ENCODE data around the gene ANKS6.

The ANKS6 gene

DNA sequence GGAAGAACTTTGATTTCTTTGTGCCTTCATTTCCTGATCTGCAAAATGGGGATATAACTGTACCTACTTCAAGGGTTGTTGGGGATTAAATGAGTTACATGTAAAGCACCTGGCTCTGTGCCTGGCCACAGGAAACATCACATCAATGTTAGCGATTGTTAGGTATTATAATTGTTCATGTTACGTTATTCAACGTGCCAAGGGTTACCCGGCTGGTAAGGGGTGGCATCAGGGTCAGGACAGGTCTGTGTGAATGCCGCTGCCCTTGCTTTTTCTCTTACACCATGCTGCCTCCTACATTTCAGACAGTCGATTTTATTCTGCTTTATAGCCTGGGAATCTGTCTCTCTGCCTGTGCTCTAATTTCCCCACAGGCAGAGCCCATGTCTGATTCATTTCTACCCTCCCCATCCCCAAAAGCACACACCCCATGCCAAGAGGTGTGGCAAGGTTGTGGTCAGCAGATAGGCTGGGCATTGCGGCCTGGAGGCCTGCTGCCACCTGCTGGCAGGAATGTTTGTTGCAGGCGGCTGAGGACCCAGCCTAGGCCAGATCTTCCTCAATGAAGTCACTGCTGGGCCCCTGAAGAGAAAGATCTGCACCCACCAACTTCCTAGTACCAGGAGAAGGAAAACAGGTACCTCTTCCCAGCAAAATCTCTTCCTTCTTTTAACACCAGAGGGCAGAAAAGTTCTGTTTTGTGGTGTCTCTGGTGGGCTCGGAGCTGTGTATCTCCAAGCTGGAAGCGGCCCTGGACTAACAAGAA, 5.3 kb downstream of the ANKS6 start:
- peak; percentile 26 for DNase-seq (ENCODE audit: low read depth)

DNA sequence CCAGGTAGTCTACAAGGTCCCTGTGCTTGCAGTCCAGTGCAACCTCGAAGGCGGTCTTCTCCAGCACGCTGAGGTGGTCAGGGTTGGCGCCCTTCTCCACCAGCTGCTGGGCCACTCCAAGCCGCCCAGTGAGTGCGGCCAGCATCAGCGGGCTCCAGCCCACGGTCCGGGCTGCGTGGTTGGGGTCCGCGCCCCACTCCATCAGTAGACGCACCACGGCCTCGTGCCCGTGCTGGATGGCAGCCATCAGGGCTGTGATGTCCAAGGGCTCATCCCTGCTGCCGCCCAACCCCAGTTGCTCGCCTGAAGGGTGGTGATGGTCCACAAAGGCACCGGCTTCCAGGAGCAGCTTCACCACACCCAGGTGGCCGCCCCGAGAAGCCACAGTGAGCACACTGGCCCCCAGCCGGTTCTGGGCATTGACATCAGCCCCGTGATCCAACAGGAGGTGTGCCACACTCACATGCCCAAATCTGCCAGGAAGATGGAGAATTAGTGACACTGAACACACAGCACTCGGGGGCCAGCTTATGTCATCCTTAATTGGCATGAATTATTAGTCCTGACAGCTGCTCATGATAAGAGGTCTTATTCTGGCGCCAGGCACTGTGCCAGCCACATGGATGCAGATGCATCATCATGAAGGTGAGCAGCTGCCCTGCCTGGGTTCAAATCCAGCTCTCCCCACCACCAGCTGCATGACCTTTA, 6.1 kb downstream of the ANKS6 start:
- no peak for DNase-seq (ENCODE audit: low read depth)

DNA sequence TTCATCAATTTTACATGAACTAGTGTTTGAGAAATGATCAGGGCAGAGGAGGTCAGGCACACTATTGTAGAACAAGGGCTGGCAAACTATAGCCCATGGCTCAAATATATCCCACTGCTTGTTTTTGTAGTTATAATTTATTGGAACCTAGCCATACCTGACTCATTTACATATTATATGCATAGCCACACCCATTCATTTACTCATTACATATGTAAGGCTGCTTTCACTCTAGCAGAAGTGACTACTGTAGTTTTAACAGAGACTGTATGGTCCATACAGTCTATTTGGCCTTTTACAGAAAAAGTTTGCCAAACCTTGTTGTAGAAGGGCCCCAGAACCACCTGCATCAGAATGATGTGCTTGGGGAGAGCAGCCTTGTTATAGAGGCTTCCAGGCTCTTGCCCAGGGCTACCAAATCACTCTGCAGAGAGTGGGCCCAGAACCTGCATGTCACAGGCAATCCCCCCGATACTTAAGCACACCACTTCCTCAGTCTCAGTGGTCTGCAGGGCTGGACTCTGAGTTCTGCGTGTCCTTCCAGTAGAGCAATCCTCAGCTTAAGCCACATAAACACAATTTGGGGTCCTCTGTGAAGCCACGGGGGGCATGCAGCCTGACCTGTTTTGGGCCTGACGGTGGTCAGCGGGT, 6.7 kb downstream of the ANKS6 start:
- DNase-seq (ENCODE audit: low read depth), result no peak

DNA sequence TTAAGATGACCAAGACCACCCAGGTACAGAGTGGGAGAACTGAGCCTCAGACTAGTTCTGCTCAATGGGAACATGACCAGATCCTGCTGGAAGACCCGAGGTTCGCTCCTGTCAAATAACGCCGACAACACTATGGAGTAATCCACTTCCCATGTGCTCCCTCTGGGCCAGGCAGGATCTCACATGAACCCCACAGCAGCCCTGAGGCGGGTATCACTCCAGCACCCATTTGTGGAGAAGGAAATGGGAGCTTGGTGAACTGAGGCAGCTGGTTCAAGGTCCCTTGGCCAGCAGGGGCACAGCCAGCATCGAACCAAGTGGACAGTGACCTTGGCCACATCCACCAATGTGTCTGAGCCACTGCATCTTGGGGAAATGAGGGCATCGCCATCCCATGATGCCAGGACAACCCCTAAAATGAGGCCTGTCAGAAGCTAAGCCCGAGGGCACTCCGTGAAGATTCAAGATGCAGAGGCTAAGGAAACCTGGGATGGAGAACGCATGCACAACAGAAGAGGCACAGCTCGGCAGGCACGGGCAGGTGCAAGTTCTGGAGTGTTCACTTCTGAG, 8.5 kb downstream of the ANKS6 start:
- no peak for DNase-seq (ENCODE audit: low read depth)

DNA sequence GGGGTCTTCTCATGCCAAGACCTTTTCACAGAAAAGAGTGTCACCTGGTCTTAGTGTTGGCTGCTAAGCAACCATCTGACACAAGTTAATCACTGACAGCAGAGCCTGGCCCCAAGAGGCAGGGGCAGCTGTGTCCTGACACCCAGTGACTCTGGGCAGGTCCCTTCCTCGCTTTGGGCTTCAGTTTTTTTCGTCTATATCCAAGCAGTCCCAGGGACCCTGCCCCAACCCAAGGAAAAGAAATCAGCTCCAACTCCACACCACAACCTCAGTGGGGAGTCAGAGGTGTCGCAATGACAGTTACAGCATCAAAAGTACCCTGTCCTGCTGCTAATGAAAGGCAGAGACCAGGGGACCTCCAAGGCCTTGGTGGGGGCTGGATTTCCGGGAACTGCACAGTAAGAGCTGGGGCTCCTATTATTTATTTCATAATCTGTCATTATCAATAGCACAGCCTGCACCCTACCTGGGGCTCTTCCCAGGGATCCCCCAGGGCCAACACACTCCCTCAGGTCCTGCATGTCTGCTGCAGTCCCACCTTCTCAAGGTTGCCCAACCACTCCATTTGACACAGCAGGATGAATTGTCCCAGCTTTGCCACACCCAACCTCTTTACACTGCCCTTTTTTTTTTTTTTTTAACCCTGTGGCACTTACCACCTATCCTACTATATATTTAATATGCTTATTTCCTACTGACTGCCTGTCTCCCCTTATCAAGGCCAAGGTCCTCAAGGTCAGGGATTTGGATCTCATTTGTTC, 9.4 kb downstream of the ANKS6 start:
- DNase-seq (ENCODE audit: low read depth), result no peak

DNA sequence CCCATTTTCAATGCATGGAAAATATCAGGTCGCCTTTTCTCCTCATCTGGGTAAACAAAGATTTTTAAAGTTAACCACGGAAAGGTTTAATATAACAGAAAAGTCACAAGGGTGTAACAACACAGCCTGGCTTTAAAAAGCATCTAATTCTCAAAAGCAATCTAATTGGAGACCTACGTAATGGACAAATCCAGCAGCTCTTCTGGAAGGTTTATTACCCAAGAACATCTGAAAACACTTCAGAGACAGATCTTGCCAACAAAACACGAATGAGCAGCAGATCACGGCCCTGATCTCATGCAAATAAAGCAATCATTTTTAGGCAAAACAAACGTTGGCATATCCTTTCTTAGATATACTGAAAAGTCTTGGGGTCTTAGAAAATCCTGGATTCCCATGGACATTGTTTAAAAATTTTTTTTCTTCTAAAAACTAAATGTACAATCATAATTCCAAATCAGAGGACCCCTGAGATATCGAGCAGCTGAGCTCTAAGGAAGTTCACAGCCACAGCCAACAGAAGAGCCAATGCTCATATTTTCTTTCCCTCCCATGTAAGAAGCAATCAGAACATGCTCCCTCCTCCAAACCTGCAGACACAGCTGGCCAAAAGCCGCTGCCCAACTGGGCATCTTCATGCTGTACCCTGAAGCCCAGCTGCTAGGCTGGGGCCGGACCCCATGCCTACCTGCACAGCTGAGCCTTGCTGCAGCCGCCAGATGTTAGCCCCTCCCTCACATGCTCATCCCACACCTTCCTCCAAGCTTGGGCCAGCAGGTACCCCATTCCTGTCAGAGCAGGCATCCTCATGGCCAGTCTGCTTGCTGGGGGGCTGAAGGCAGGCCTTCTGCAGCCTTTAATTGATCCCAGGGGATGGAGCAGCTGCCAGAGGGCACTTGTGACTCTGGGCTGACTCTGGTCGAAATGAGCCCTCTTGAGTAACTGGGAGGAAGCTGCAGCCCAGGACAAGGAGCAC, 11.2 kb downstream of the ANKS6 start:
- DNase-seq (ENCODE audit: low read depth), result no peak

DNA sequence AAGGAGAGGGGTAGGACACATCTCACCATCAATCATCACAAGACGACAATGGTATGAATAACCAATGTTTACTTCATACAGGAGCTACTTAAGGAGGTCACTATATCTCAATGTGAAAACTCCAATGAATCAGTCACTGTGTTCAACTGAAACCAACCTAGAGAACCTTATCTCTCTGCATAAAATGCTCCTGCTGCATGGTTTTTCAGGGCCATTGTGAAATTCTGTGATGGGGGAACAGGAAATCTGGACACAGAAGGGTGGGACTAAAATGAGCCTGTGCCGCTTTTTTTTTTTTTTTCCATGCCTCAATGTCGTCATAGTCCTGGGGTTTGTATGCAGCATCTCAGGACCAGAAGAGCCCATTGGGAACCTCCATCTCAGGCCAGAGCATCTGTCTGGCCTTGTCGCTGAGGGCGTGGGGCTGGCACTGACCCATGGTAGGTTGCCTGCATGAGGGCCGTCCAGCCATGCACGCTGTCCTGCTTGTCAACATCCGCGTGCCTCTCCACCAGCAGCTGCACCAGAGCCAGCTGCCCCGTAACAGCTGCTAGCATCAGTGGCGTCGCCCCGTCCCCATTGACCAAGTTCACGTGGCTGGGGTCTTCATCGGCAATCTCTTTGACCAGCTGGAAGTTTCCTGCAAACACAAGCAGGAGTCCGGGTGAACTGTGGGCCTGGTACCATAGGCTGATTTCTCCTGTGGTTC, 12.7 kb downstream of the ANKS6 start:
- no peak for DNase-seq (ENCODE audit: low read depth)

DNA sequence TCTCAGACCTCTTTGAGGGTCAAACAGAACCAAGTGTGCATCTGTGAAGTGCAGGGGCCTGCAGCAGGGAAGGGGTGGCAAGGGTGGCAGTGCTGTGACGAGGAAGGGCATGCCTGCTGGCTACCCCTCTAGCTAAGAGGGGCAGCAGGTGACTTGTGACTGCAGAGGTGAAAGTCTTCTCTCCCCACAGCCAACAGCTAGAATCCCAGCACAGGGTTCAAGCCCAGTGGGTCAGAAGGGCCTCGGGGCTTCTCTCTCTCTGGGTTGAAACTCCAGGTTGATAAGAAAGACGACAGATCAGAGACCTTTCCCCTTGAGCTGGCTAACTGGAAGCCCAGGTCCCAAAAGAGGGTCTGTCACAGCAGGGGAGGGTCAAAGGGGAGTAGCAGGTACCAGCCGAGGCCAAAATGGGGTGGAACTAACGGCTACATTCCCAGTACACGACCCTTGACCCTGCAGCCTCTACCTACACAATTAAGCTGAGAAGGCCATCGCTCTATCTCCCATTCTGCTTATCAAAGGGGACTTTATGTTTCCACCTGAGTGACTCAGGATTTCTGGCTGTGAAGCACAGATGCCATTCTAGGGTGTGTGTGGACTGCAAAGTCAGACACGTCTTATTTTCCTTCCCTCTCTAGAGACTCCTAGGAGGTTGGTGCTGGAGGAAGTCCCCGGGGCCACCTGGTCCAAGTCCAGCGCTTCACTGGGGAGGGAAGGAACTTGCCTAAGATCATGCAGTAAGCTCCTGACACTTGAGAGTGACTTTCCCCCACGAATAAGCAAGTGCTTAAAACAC, 14.6 kb downstream of the ANKS6 start:
- no peak for DNase-seq (ENCODE audit: low read depth)

DNA sequence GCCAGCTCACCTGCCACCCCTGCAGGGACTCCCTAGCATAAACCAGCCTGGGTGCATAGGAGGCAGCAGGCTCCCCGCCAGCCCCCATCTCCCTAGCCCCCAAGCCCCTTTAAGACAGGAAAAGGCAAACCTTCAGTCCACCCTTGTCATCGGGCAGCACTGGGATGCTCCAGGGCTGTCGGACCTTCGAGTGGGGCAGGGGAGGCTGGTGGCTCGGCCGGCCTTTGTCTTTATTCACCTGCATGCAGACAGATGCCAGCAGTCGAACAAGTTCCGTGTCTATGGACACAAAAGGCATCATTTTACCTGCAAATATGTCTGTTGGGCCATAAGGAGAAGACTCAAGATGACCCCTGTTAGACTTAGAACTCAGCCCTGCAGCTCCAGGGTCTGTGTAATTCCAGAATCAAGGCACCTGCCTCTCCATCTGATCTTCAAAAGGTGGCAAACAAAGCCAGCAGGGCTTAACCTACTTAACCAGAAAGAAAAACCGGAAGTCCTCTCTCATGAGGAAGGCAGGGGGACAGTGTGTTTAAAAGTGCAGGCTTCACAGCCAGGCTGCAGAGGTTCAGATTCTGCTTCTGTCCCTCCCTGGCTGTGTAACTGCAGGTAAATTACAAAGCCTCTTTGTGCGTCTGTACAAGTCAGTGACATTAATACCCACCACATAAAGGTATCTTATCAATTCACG, 16.2 kb downstream of the ANKS6 start:
- no peak for DNase-seq (ENCODE audit: low read depth)

DNA sequence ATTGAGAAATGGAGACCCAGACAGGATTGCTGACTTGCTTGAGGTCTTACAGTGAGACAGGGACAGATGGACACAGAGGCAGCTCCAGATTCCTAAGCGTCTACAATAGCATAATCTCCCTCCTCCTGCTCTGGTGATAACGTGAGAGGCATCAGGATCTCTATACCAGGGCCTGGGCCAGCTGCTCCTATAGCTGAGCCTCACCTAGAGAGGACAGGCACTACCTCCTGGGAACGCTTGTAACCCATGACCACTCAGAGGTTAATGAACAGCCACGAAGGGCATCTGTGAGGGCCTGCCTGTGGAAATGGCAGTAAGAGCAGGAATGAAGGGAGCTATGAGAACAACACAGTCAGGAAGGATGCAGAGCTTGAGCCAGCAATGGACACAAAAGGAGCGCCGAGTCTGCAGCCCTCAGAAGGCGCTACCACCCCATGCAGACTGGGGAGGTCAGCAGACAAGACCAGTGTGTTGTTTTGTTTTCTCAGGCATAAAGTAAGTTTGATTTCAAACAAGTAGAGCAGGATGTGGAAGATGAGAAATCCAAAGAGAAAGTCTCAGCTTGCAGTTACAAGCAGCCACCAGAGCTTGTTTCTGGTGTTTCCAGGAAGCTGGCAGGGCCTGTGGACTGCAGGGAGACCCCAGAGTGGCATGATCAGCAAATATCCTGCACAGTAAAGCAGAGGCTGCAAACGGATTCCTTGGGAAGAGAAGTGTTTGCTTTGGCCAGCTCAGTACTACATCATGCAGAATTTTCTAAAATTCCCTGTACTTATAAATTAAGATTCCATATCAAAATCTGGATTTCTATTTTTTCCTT, 17.4 kb downstream of the ANKS6 start:
- no peak for DNase-seq (ENCODE audit: low read depth)

DNA sequence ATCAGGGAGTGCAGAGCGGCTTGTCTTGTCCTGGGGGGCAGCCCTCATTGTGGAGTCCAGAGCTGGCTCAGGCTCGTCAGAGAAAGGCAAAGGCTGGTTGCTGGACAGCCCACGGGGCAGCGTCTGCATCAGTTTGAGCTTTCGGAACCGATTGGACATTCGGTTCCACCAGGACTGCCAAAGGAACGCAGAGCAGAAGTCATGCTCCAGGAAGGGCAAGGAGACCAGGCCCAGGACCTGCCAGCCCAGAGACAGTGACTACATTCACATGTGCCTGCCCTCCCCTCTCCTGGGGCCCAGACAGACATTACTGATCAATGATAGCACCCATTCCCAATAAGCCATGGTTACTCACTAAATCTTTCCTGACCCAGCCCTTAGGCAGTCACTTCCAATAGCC, 18.1 kb downstream of the ANKS6 start:
- no peak for DNase-seq (ENCODE audit: low read depth)

DNA sequence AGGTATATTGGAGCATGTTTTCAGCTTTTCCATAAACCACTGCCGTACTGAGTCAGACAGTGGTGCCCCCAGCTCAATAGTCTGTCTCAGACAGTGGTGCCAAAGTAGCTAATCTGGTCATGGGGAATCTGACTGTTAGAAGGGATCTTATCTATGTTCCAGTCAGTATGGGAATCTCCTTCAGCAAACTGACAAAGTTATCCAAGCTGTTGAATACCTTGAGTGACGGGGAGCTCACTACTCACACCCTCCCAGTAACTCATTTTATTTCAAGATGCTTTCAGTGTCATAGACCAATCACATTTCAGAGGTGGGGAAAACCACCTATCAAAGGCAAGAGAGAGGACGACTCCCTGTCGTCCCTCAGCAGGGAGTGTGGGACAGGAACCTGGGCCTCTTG, 18.7 kb downstream of the ANKS6 start:
- no peak for DNase-seq (ENCODE audit: low read depth)

DNA sequence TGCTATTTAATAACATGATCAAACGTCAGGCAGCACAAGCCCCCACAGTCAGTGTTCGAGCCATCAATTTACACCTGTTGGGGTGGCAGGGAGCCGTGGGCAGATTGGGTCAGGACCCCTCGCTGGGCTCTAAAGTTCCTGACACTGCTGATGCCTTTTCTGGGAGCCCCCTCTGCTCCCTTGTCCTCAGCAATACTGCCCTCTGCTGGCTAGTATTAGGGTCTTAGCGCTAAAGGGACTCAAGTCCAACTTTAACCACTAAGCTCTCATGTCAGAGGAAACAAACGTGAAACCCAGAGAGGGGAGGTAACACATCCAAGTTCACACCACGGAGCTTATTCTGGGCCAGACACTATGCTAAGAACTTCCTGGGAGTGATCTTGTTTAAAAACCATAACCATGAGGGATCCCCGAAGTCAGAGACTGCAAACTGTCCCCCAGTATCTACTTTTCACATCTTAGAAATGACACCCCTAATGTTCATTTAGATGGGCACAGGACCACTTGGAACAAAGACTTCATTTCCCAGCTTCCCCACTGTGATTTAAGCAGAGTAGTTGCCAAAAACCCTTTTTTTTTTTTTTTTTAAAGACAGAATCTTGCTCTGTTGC, 20.4 kb downstream of the ANKS6 start:
- peak; percentile 19 for DNase-seq (ENCODE audit: low read depth)

DNA sequence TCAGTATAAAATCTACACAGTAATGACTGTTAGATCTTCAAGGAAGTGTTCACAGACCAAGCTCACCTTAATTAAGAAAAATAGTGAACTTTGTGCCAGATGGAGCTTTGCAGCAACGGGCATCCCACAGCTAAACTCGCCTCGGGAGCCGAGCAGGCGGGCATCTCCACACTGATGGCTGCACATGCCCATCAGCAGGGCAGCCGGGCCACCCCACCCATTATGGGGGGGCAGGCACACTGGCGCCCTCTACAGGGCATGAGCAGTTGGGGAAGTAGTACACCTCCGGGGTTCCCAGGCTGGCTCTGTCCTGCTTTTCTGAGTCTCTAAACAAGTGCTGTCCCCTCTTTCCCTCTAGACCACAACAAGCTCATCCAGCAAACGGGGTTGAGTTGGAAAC, 21.6 kb downstream of the ANKS6 start:
- DNase-seq (ENCODE audit: low read depth), result no peak

DNA sequence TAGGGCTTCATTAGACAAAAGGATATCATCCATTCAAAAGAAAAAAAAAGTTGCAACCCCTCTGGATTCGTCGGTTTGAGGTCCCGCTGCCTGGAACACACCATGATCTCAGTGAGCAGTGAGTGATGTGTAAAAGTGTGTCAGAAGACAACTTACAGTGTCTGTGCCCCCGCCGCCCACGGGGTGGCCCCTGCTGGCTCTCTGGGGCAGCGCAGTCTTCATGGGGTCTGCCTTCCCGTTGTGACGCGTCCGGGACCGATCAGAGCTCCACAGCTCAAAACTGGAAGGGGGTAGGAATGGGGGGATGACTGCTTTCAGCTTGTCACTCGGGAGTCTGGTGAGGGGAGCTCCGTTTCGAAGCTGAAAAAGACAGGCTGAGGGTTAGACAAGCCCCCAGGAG, 22.6 kb downstream of the ANKS6 start:
- DNase-seq (ENCODE audit: low read depth), result no peak

DNA sequence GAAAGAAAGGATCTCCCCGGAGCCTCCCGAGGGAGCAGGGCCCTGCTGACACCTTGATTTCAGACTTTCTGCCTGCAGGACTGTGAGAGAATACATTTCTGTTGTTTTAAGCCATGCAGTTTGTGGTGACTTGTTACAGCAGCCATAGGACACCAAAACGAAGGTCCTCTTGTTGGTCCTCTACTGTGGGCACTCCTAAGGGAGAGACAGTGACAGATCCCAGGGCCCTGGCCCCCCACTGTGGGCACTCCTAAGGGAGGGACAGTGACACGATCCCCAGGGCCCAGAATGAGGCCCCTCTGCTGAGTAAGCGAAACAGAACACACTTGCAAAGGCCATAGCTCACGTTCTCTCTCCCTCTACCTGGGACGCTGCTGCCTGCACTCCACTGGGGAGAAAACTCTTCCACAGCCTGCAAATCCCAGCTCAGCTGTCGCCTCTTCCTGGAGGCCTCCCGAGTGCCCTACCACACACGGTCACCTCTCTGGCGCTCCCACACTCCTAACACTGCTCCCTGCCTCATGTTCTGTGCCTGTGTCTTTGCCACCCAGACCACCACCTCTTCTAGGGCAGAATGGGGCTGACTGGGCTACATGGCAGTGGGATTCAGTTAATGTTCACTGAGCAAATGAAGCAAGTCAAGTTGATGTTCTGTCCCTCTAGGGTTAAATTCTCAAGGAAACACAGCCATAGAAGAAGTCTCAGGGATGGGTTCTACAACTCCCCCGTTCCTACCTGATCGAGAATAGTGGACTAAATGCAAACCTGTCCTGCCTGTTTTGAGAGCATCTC, 23.8 kb downstream of the ANKS6 start:
- no peak for DNase-seq (ENCODE audit: low read depth)

Data from stimulated activated CD8-positive, alpha-beta memory T cell treated with anti-CD3 and anti-CD28 coated beads, Interleukin-12 subunit alpha, Interleukin-12 subunit beta, amount 100 ng/mL, for 1 hour (primary cell).